ENCODE measurements around the gene GASK1A. TPM values are rescaled to one million over a fixed set of nuclear protein-coding genes. Genes with fewer than 3 reads are reported as not detected.
A peak's percentile ranks its signal among the peaks of the same experiment; 100 is the strongest.

Gene GASK1A
- total and polyA plus RNA-seq, 2 of the 8 experiments (the other 6 are each of a cell fraction or from before 2014, with no cell fraction given) = 4.7 to 7.9 TPM

DNA sequence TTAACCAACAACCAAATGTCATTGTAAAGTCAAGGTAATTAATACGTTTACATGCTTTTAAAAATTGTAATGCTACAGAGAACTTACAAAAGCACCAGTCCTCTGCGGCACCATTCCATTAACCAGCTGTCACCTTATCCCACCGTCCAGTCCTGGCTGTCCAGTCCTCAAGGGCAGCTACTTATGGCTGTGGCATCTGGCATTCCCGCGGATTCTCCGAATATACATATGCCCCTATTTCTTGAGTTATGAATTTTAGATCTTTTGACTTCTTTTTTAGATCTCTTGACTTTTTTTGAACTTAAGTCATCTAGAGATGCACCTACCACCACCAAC, 127.2 kb downstream of the GASK1A start:
- Histone ChIP-seq H2BK15ac (ENCODE audit: low read length) (no peak overlapping the region), H2BK20ac (ENCODE audit: low read length) (no peak overlapping the region)

More for the DNA sequence above, 127.2 kb downstream of the GASK1A start:
- peaks cover 3% of the 10 kb centered on the region for H3K79me1 ChIP-seq (ENCODE audit: low read depth, low read length)
- no peaks in the 10 kb centered on the region for H4K20me1 ChIP-seq (replicated peaks in 1 of 2; ENCODE audit: control insufficient read depth in 1 of 2, insufficient read depth in 2 of 2, low read length in 2 of 2)
- H3K23ac ChIP-seq (ENCODE audit: insufficient read length) = no peak overlapping the region
- H3K4me1 ChIP-seq (replicated peaks in 1 of 4; ENCODE audit: control insufficient read depth in 3 of 4, insufficient read depth in 4 of 4, low read length in 3 of 4) = peaks cover 0 to 8% (median 0%) of the 10 kb centered on the region in 4 experiments; a peak in 4 of 7 replicates
- peaks cover 0 to 8% (median 5%) of the 10 kb centered on the region in 4 experiments; a peak in 5 of 7 replicates for H3K27me3 ChIP-seq (replicated peaks in 1 of 4; ENCODE audit: control insufficient read depth in 3 of 4, extremely low read depth in 1 of 4, insufficient read depth in 3 of 4, low read length in 3 of 4)
- no peak for FAIRE-seq
- H3K4me3 ChIP-seq (ENCODE audit: extremely low read depth in 1 of 4, insufficient read depth in 2 of 4, low read depth in 3 of 4, low read length in 4 of 4) = peak overlapping the region; percentile 30 to 89 (median 46); a peak in 7 of 8 replicates
- TF ChIP-seq BRCA1 (IDR thresholded peaks at IDR 0.05; ENCODE audit: low read depth, low read length) (no peak), ASH2L (IDR thresholded peaks at IDR 0.05; ENCODE audit: low read length) (no peak), MAX (IDR thresholded peaks at IDR 0.05) (no peak), CBX8 (IDR thresholded peaks at IDR 0.05; ENCODE audit: borderline replicate concordance, low read depth, low read length) (no peak), KDM5A (IDR thresholded peaks at IDR 0.05; ENCODE audit: low read length) (no peak), POU5F1 (IDR thresholded peaks at IDR 0.05; ENCODE audit: low read depth, low read length) (no peak), FOSL1 (IDR thresholded peaks at IDR 0.05; ENCODE audit: insufficient read depth, low read depth, low read length) (no peak), TBP (IDR thresholded peaks at IDR 0.05; ENCODE audit: low read depth, low read length) (no peak), PHF8 (conservative IDR thresholded peaks at IDR 0.05; ENCODE audit: low read depth, low read length) (no peak)
- TF ChIP-seq, protein P1, sequence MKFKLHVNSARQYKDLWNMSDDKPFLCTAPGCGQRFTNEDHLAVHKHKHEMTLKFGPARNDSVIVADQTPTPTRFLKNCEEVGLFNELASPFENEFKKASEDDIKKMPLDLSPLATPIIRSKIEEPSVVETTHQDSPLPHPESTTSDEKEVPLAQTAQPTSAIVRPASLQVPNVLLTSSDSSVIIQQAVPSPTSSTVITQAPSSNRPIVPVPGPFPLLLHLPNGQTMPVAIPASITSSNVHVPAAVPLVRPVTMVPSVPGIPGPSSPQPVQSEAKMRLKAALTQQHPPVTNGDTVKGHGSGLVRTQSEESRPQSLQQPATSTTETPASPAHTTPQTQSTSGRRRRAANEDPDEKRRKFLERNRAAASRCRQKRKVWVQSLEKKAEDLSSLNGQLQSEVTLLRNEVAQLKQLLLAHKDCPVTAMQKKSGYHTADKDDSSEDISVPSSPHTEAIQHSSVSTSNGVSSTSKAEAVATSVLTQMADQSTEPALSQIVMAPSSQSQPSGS (IDR thresholded peaks at IDR 0.05; ENCODE audit: low read length) = no peak
- H4K5ac ChIP-seq (ENCODE audit: insufficient read length, low read depth, low read length) = no peak overlapping the region
- peaks cover 7% of the 10 kb centered on the region; the same call in 1 of the 2 replicates for H3K23me2 ChIP-seq (ENCODE audit: low read depth, low read length)
- H3K18ac ChIP-seq (ENCODE audit: extremely low read depth, low read length) = no peak overlapping the region
- no peak overlapping the region for H2BK5ac ChIP-seq (ENCODE audit: low read depth, low read length)
- H3K14ac ChIP-seq (ENCODE audit: insufficient read length) = no peak overlapping the region
- H4K8ac ChIP-seq (ENCODE audit: extremely low read depth, insufficient read depth, low read length) = no peak overlapping the region
- no peak overlapping the region for H2AK5ac ChIP-seq (ENCODE audit: low read depth, low read length)
- 19% methylated on average over 6 of the region's 6 CpGs; no CpG with 5 or more reads in 1 of the 2 experiments for WGBS, 2 experiments (ENCODE audit: extremely low coverage in 1 of 2, insufficient coverage in 1 of 2, insufficient read length in 1 of 2, insufficient replicate concordance in 2 of 2, low coverage in 1 of 2, low lambda C conversion rate in 2 of 2, missing lambda C conversion rate in 1 of 2)
- ChIA-PET CTCF (ENCODE audit: partially characterized antibody) (interaction anchor here (1.3 kb wide), 1 partner anchor 144 kb away, joined by 5 read pairs; no protein-coding TSS in a partner anchor), POLR2A (ENCODE audit: partially characterized antibody) (no interaction called here)
- peak overlapping the region; percentile 62 to 71 for H3K4me2 ChIP-seq (ENCODE audit: insufficient read depth in 1 of 2, low read depth in 2 of 2, low read length in 2 of 2)
- H3K9me3 ChIP-seq (ENCODE audit: insufficient read depth in 2 of 2, low read depth in 1 of 2, low read length in 1 of 2) = no peaks in the 10 kb centered on the region
- peaks cover 0 to 3% of the 10 kb centered on the region in 2 experiments; a peak in 1 of 4 replicates for H3K79me2 ChIP-seq (ENCODE audit: control insufficient read depth in 1 of 2, insufficient read depth in 2 of 2, low read length in 2 of 2)
- no peak overlapping the region for H3K4ac ChIP-seq (replicated peaks; ENCODE audit: insufficient read length, low read depth, low read length)
- no peak overlapping the region for H3K9ac ChIP-seq (replicated peaks in 1 of 4; ENCODE audit: extremely low read depth in 1 of 4, low read depth in 3 of 4, low read length in 3 of 4)
- H3K36me3 ChIP-seq (ENCODE audit: control insufficient read depth in 2 of 4, insufficient read depth in 4 of 4, low read length in 3 of 4) = no peaks in the 10 kb centered on the region
- H4K91ac ChIP-seq (replicated peaks; ENCODE audit: insufficient read length, low read length) = no peak overlapping the region
- no peak for DNase-seq (ENCODE audit: low read depth in 1 of 2, low spot score in 2 of 2)
- H2BK12ac ChIP-seq (ENCODE audit: low read depth, low read length) = no peak overlapping the region
- H3K27ac ChIP-seq (ENCODE audit: low read depth, low read length) = no peak overlapping the region
- no peak overlapping the region for H3K56ac ChIP-seq (replicated peaks; ENCODE audit: insufficient read length, low read depth, low read length)
- peak overlapping the region; percentile 88 for H2AFZ ChIP-seq (ENCODE audit: low read length)
- no peak overlapping the region for H2BK120ac ChIP-seq (replicated peaks; ENCODE audit: low read depth, low read length)
